HG03521 (cell line): ENCODE measurements around the gene LIMCH1.
"Not testable (repeated sequence)": the region's sequence is repeated elsewhere in the genome, so short reads cannot be mapped to it uniquely, and the experiment has no call there.

Experiments
- ATAC-seq: cut with Tn5 transposase; IDR thresholded peaks from one replicate; pipeline ENCODE4 v1.9.1; 2021; ENCODE audit warnings: mild to moderate bottlenecking, moderate library complexity; ENCODE audit not compliant: unreplicated experiment

LIMCH1 gene

DNA sequence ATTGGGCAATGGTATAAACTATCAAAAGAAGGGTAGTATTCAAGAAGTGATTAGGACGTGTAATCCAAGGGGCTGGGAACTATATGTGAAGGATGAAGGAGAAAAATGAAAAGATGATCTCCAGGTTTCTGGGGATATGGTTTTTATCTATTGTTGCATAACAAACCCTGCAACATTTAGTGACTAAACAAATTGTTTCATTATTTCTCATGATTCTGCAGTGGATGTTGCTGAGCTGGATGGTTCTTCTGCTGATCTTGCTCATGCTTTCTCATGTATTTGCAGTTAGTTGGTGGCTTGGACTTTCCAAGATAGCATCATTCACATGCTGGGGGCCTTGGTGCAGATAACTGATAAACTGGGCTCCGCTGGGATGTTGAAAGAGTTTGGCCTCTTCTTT, 181.5 kb downstream of the LIMCH1 start:
- ATAC-seq, result no peak

DNA sequence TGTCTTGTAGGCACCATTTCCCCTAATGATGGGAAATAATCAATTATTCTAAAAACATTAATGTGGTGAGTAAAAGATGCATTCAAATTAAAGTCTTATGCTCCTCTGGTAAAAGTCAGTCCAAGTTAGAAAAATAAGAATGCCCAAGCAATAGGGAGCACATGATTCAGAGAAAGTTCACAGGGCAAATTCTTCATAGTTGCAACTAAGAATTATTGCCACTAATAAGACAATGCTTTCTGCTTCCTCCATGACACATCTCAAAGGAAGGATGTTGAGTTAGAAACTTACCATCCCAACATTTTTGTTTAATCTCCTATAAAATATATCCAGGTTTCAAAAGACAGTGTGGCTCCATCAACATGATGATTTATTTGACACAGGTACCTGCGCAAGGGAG, 184.2 kb downstream of the LIMCH1 start:
- ATAC-seq, result no peak

DNA sequence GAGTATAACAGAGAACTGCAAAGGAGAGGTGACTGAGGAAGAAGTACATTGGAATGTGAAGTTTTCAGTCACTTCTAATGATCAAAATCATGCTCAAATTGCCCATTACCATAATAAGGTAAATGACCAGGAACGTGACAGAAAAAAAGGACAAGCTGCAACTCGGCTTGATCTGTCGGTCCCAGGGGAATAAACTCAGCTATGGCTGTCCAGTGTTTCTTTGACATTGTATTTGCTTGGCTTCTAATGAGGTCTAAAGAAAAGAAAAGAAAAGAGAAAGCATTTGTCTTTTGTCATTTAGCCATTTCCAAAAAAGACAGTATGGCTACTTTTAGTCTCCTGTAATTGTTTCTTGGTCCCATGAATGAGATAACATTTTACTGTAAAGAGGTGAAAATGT, 185.3 kb downstream of the LIMCH1 start:
- ATAC-seq, result no peak

DNA sequence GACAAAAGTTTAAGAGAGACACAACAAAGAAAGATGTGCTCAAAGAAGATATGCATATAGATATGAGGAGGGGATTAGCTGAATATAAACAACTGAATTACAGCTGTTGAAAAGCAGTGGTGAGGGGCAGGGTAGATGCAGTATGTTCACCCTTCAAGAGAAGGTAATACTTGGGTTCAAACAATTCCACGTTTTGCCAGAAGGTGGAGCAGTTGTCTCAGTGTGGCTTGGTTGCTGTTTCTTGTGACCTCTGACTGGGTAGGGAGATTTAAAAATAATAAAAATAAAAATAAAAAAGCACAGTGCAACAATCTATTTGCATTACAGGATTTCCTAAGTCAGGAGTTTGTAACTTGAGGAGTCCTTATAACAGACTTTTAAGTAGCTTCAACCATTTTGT, 187.3 kb downstream of the LIMCH1 start:
- no peak for ATAC-seq

DNA sequence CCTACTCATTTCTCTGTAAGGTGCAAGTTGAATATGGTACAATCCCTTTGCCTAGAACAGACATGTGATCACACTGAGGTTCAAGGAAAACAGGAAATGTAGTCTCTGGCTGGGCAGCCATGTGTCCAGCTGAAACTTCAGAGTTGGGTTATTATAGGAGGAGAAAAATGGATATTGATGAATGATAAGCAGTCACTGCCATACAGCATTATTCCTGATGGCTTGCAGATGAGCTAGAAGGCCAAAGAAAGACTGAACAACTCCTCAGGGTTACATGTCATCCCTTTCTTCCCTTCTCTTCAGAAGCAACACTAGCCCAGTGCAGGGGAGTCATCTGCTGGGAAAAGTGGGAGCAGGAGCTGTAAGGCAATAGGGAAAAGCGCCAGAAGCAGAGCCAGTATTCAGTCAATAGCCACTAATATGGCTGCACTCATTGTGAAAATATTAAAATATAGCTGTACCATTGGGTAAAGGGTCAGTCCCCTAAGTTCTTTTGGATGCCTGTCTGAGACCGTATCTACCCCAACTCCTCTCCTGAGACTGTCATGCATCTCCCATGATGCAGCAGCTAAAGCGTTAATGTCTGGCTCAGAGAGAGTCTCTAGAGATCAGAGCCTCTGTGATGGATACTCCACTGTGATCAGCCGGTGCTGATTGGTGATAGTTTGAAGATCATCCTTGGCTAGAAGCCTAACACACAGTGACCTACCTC, 190.1 kb downstream of the LIMCH1 start:
- no peak for ATAC-seq

DNA sequence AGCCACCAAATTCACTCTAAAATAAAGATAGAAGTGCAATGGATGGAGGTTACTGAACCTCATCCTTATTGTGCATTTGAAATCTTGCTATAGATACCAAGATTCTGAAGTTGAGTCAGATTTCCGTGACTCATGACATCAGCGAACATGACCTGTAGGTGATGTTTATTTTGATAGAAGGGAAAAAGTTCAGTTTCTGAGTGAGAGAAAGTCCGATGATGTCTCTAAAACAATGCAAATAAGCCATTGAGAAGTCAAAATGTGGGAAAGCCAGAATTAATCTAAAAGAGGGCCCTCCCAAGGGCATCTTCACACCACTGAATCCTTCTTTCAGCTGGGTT, 190.6 kb downstream of the LIMCH1 start:
- no peak for ATAC-seq

DNA sequence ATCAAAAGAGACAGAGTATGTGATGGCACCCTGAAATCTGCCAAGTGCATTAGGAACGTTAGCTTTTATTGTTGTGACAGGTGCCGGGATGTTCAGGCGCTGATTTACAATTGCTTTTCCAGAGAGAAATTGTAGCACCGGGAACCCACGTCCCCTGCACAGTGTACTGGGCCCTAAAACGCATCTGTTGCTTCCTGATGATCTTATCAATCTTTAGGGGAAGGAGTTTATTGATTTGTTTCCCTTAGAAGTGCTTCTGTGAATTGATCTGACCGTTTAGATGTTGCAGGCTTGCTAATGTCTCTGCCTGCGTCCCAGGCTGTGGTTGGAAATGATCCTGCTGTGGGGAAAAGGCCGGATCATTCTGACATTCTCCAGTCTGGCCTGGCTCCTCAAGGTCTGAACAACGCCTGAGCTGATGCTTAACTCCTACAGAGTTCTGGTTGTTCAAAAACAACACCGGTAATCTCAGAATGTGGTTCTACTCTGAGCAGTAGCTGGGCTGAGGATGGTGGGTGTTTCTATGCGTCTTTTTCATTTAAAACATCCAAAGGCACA, 193.7 kb downstream of the LIMCH1 start:
- ATAC-seq, result no peak

DNA sequence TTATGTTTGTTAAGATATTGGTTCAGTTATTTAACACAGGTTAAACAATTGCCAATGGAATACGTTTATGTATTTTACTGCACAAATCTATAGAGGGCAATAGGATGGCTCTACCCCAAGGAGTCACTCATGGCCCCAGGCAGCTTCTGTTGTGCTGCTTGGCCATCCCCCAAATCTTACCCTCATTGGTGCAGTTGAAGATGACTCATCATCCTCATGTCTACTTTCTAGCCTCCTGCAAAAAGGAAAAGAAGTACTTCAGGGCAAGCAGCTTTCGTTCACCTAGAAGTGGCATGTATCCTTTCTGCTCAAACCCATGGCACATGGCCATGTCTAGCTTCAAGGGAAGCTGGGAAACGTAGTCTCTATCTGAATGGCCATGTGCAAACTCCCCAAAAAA, 196.4 kb downstream of the LIMCH1 start:
- no peak for ATAC-seq

DNA sequence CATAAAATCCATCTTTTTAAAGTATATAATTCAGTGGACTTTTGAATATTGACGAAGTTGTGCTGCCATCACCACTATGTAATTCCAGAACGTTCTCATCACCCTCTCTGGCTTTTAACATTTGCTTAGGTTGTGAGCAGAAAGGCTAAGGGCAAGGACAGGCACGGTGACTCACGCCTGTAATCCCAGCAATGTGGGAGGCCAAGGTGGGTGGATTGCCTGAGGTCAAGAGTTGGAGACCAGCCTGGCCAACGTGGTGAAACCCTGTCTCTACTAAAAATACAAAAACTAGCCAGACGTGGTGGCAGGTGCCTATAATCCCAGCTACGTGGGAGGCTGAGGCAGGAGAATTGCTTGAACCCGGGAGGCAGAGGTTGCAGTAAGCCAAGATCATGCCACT, 199.5 kb downstream of the LIMCH1 start:
- not testable (repeated sequence) for ATAC-seq

DNA sequence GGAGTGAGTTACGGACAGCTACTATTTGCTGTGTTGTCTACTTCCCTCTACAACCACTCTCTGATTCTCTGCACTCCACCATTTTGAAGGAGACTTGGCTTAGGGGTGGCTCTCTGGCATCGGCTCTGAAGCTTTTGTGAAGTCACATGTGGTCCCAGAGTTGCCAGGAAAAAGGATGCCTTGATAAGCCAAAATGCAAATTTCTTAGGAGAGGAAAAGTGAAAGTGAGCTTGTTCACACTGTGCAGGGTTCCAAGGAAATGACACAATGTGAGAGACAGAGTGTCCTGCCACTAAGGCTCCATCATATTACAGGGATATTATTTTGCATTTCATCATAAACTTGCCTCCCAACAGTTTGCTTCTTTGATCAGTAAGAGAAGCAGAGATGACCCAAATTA, 203.4 kb downstream of the LIMCH1 start:
- ATAC-seq, result no peak

DNA sequence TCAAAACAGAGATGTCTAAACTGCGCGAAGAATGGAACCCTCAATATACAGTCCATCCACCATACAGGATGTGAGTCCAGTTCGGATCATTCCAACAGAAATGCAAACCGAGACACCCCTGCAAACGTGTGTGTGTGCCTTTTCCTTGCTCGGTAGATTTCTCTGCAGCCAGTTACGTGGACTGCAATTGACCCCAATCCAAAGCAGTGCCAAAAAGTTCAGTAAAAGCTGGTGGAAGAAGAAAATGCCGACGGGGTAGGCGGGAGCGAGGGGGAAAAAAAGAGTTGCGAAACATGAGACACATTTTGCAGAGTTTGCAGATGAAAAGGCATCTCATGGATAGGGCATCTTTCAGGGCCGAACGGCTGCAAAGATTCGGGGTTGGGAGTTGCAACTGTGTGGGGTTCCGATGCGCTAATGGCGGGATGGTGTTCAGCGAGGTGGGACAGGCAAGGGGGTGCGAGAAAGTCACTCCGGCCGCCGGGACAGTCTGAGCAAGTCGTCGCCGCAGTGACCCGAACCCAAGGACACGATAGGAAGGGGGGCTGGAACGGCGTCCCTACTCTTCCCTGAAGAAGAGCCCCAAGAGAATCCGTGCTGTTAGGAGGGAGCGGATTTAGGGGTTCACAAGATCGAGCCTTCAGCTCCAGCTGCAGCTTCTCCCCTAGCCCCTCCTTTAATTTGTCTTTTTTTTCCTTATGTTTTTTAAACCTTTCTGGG, 206.8 kb downstream of the LIMCH1 start:
- ATAC-seq, result no peak

DNA sequence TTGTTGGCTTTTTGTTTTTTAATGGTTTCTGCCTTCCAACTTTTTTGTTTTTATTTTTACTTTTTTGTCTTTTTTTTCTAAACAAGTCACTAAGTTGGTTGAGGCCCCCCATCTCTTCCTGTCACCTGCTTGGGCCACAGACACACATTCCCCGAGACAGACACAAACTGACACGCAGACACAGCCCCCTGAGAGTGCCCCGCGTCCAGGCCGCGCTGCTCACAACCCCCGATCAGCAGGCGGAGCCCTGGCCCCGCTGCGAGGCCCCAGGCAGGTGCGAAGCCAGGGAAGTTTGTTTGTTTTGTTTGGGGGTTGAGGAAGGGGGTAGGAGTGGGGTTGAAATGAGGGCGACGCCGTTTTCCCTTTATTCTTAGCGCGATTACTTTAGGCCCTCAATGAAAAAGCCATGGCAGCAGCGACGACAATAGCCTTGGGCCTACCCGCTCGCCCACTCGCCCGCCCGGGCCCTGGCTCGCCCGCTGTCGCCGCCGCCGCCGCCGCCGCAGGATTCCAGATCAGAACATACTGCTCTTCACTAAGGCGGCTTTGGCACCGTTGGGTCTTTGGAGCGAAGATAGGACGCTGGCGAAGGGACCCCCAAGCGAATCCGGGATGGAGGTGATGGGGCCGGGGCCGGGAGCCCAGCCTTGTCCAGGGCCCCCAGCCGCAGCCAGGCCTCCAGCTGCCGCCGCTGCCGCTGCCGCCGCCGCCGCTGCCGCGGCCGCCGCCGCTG, 207.5 kb downstream of the LIMCH1 start:
- ATAC-seq, result no peak

DNA sequence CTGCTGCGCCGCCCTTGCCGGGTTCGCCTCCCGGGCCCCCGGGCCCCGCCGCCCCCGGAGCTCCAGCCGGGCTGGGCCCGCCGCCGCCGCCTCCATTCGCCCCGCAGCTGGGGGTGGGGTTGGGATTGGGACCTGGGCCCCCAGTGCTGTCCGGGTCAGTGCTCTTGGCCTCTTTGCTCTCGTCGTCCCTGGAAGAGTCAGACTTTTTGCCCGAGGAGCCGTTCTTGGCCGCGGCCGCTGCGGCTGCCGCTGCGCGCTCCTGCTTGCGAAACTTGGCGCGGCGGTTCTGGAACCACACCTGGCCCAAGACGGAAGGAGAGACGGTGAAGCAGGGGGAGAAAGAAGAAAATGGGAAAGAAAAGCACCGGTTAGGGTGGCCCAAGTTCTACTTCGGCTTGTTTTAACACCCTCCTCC, 208.1 kb downstream of the LIMCH1 start:
- ATAC-seq, result no peak

DNA sequence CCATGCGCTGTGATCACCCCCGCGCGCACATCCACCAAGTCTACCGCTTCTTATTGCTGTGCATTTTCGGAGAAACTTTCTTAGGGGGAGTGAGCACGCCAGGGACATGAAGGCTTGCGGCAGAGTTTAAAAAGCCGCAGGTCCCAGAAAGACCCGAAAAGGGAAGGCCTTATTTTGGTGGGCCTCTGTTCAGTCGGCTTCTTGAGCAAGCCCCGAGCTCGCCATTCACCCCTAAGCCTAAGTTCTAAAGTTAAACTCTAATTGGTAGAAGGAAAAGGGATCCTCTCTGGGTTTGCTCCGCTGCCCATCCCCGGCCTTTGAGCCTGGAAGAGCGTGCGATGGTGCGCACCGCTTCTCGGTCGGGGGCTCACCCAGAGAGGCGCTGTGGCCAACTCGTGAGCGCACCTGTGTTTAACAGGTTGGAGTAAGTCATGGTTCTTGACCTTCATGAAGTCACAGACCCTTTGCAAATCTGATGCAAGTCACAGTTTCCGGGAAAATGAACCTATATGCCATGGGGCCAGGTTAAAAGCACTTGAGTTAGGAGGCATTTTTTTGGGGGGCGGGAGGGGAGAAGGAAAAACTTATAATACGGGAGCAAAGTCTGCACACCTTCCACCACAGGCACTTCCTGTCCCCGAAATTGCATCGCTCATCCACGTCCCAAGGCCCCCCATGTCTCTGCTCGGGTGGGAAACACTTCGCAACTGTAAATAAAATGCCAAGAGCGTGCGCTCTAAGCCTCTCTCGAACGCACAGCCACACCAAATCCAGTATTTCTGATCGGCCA, 208.7 kb downstream of the LIMCH1 start:
- ATAC-seq, result no peak

DNA sequence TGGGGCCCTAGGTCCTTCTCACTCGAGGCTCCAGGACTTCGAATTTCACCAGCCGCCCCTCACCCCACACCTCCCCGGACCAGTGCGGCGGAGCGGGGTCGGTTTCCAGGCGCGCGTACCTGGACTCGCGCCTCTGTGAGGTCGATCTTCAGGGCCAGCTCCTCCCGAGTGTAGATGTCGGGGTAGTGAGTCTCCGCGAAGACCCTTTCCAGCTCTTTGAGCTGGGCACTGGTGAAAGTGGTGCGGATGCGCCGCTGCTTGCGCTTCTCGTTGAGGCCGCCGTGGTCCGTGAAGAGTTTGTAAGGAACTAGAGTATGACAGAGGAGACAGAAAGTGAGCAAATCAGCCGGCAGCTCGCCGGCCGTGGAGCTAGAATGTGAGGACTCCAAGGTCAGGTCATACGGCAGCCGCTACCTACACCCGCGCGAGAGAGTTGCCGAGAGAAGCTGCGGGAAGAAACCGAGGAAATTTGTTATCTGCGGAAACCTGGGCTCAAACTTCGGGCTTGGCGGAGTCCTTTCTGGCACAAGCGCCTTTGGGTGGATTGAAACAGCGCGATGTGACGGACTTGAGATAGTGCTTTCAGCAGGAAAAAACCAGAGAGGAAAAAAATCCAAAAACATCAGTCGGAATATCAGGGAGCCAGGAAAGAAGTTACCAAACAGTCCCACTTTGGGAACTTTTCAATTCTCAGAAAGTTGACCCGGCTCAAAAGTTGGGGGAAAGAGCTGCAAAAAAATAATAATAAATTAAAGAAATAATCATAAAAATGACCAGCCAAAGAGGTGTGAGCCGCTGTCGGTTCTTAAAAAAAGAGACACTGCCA, 209.5 kb downstream of the LIMCH1 start:
- ATAC-seq, result no peak

DNA sequence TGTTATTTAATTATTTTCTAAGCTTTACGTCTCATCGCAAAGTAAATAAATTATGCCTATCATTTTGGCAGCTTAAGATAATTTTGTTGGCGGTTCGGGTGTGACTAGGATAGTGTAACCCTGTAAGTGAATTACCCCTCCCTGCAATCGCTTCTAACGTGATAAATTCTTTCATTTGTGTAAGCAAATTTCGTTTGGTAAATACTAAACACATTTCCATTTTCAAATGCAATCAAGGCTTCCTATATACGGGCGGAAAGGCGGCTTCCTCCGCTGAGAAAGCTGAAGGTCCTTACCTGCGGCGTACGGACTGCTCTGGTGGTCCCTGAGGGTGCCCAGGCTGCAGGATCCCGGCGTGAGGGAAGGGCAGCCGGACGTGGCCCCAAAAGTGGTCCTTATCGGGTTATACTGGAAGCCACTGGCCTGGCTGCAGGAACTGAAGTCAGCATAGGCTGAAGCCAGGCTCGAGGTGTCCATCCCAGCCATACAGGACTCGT, 210.2 kb downstream of the LIMCH1 start:
- no peak for ATAC-seq

DNA sequence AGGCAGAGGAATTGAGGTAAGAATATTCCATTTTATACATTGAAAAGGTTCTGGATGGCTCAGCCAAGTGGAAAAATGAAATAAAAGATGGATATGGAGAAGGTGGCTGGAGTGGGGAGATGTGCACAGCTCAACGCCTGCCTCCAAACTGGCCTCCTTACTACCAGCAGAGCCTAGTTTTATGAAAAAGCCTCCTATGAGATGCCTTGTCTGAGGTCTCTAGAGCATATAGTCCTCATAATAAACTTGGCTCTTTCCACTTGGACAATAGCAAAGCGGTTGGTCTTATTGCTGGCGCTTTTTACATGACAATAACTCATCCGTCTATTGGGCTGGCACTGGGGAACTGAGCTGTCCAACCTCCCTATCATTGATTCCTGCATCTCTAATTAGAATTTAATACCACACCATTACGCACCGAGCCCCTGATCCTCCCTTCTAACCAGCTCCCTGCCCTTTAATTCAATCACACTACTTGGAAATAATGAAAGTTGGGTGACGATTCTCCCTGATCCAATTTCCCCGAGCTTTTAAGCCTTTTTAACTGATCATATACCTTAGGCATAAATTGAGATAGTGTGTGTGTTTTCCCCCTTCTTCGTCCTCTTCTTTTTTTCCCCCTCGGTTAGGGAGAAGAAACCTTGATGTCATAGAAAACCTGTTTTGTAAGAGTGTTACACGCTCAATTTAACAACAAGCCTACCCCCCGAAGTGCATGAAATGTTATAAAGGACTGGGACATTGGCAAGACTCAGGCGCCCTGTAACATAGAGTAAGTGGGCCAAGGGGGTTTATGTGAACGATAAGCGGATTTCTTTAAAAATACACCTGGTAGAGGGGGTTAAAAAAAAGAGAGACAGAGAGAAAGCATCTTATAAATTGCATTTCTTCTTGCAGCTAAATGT, 210.9 kb downstream of the LIMCH1 start, which contains the start of gene PHOX2B:
Gene PHOX2B, minus strand, starts transcription at position 155 of the 905 bp plus-strand sequence. Its CDS starts 115 bp downstream, at position 40.
- ATAC-seq, result no peak

DNA sequence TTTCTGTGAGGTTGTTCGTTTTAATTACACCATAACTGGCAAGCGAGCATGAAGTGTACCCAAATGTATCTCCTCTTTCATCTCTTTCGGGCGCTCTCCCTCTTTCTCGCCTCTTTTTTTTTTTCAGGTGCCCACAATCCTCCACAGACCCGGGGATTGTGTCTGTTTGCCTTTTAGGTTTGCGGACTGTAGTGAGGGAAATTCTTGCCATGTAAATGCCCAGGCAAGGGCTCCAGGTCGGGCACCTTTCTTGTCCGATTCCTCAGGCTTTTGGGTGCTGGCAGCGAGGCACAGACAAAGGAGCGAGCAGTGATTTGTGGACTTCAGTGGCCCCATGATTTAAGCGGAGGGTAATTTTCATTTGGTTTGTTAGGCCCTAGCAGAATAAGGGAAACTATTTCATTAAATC, 211.7 kb downstream of the LIMCH1 start:
- ATAC-seq, result no peak
